ENCODE data around the gene MAP3K14.
"Not testable (repeated sequence)": the region's sequence is repeated elsewhere in the genome, so short reads cannot be mapped to it uniquely, and the experiment has no call there.

Gene MAP3K14

GRCh38 chr17:45261577-45262515 is 55.0 kb downstream of the MAP3K14 start, which contains the start of gene SPATA32:
SPATA32 (minus strand) TSS chr17:45262094; CDS start chr17:45262016, 78 bp downstream.
- FAIRE-seq, result no peak
- DNase-seq (ENCODE audit: low spot score), result no peak

GRCh38 chr17:45260204-45260783 is 56.5 kb downstream of the MAP3K14 start:
- FAIRE-seq (peak; percentile 78), DNase-seq (ENCODE audit: low spot score) (no peak)

GRCh38 chr17:45258981-45259380 is 57.8 kb downstream of the MAP3K14 start:
- DNase-seq (ENCODE audit: low spot score) (no peak), FAIRE-seq (no peak)

- no peak for DNase-seq (ENCODE audit: low spot score)
- no peak for FAIRE-seq
These were observed 59.7 kb downstream of the MAP3K14 start for GRCh38 chr17:45257115-45257514.

GRCh38 chr17:45256114-45256966 is 60.5 kb downstream of the MAP3K14 start:
- FAIRE-seq (no peak), DNase-seq (ENCODE audit: low spot score) (no peak)

- no peak for FAIRE-seq
These were observed 61.5 kb downstream of the MAP3K14 start for GRCh38 chr17:45255358-45255757.

GRCh38 chr17:45253879-45254278 is 62.9 kb downstream of the MAP3K14 start:
- FAIRE-seq, result no peak

More at GRCh38 chr17:45255358-45255757, 61.5 kb downstream of the MAP3K14 start:
- no peak for DNase-seq (ENCODE audit: low spot score)

GRCh38 chr17:45253237-45253636 is 63.6 kb downstream of the MAP3K14 start:
- FAIRE-seq; DNase-seq (ENCODE audit: low spot score): not testable (repeated sequence)

More at GRCh38 chr17:45253879-45254278, 62.9 kb downstream of the MAP3K14 start:
- DNase-seq (ENCODE audit: low spot score), result no peak

- DNase-seq (ENCODE audit: low spot score) (no peak), FAIRE-seq (no peak)
These were observed 64.9 kb downstream of the MAP3K14 start for GRCh38 chr17:45251931-45252330.

- DNase-seq (ENCODE audit: low spot score) (no peak), FAIRE-seq (no peak)
These were observed 68.5 kb downstream of the MAP3K14 start for GRCh38 chr17:45248132-45248957.

- DNase-seq (ENCODE audit: low spot score) (no peak), FAIRE-seq (no peak)
These were observed 69.2 kb downstream of the MAP3K14 start for GRCh38 chr17:45247429-45248131.

GRCh38 chr17:45246861-45247428 is 69.9 kb downstream of the MAP3K14 start:
- DNase-seq (ENCODE audit: low spot score) (no peak), FAIRE-seq (no peak)

GRCh38 chr17:45246338-45246737 is 70.5 kb downstream of the MAP3K14 start:
- DNase-seq (ENCODE audit: low spot score) (no peak), FAIRE-seq (no peak)

GRCh38 chr17:45244725-45245656 is 71.8 kb downstream of the MAP3K14 start:
- DNase-seq (ENCODE audit: low spot score) (no peak), FAIRE-seq (no peak)

- DNase-seq (ENCODE audit: low spot score) (no peak), FAIRE-seq (peak; percentile 42)
These were observed 73.1 kb downstream of the MAP3K14 start for GRCh38 chr17:45243750-45244149.

- no peak for DNase-seq (ENCODE audit: low spot score)
- FAIRE-seq, result no peak
These were observed 74.8 kb downstream of the MAP3K14 start for GRCh38 chr17:45242029-45242414.

GRCh38 chr17:45241328-45242028 is 75.3 kb downstream of the MAP3K14 start:
- FAIRE-seq (no peak), DNase-seq (ENCODE audit: low spot score) (no peak)

GRCh38 chr17:45240905-45241327 is 75.9 kb downstream of the MAP3K14 start:
- DNase-seq (ENCODE audit: low spot score) (no peak), FAIRE-seq (no peak)

Measured in urothelium cell line (cell line).